Measurements from ENCODE around the gene APOL5. TPM values are rescaled to one million over a fixed set of nuclear protein-coding genes. Genes with fewer than 3 reads are reported as not detected.
A peak's percentile ranks its signal among the peaks of the same experiment; 100 is the strongest.
"Not testable (repeated sequence)": the region's sequence is repeated elsewhere in the genome, so short reads cannot be mapped to it uniquely, and the experiment has no call there.

APOL5 gene
- total and polyA plus RNA-seq, 2 experiments from 2014 or later, result not detected

GRCh38 chr22:35695202-35695601 is 22.5 kb upstream of the APOL5 start:
- Histone ChIP-seq H3K4me1 (ENCODE audit: insufficient read depth) (no peaks in the 10 kb centered on the region), H3K27ac (no peak overlapping the region), H3K9me3 (ENCODE audit: low read depth) (no peaks in the 10 kb centered on the region), H3K4me3 (no peak overlapping the region), H4K20me1 (ENCODE audit: insufficient read depth) (no peaks in the 10 kb centered on the region), H2AFZ (no peak overlapping the region), H3K27me3 (replicated peaks; ENCODE audit: insufficient read depth) (no peaks in the 10 kb centered on the region), H3K36me3 (ENCODE audit: low read depth) (no peaks in the 10 kb centered on the region), H3K4me2 (ENCODE audit: unreplicated experiment) (no peak overlapping the region), H3K9me2 (ENCODE audit: insufficient read depth) (no peaks in the 10 kb centered on the region), H3F3A (ENCODE audit: insufficient read depth) (no peaks in the 10 kb centered on the region), H3K79me2 (ENCODE audit: insufficient read depth) (no peaks in the 10 kb centered on the region), H3K9ac (no peak overlapping the region)
- in situ Hi-C loops (cut with MboI), result no loop called here
- WGBS, 2 experiments (ENCODE audit: low coverage in 1 of 2, low lambda C conversion rate in 2 of 2, missing lambda C conversion rate in 2 of 2), result 81 to 82% methylated on average over 13 of the region's 13 CpGs
- no peak for DNase-seq
- TF ChIP-seq EZH2 (IDR thresholded peaks at IDR 0.05; ENCODE audit: insufficient read depth, poor library complexity, severe bottlenecking), result no peak
- TF ChIP-seq EZH2phosphoT487 (IDR thresholded peaks at IDR 0.05; ENCODE audit: insufficient read depth, low read depth), result no peak

DNA sequence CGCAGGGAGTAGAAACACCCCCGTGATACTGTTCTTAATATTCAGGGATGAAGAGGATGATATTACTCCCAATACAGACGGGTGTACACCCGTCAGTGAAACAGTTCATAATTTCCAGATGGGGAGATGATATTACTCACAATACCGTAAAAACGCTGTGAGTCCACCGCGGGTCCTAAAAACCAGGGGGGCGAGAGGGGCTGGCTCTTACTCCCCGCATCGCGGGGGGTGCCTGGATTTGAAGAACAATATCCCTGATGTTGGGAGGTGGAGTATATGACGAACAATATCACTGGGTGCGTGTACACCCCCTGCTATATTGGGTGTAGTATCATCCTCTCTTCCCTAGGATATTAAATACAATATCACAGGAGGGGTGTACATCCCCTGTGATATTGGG is 20.5 kb upstream of the APOL5 start:
- DNase-seq, result no peak
- no peaks in the 10 kb centered on the region for H3K27me3 ChIP-seq (replicated peaks; ENCODE audit: insufficient read depth)
- in situ Hi-C loops (cut with MboI), result no loop called here
- H3K4me3 ChIP-seq, result no peak overlapping the region
- no peaks in the 10 kb centered on the region for H4K20me1 ChIP-seq (ENCODE audit: insufficient read depth)
- no peak overlapping the region for H3K27ac ChIP-seq
- no peaks in the 10 kb centered on the region for H3K79me2 ChIP-seq (ENCODE audit: insufficient read depth)
- H3K9me2 ChIP-seq (ENCODE audit: insufficient read depth), result no peaks in the 10 kb centered on the region
- H3K4me2 ChIP-seq (ENCODE audit: unreplicated experiment), result no peak overlapping the region
- H3K36me3 ChIP-seq (ENCODE audit: low read depth), result no peaks in the 10 kb centered on the region
- WGBS, 2 experiments (ENCODE audit: low coverage in 1 of 2, low lambda C conversion rate in 2 of 2, missing lambda C conversion rate in 2 of 2), result 76 to 83% methylated on average over 11 to 14 of the region's 14 CpGs
- TF ChIP-seq EZH2phosphoT487 (IDR thresholded peaks at IDR 0.05; ENCODE audit: insufficient read depth, low read depth) (no peak), EZH2 (IDR thresholded peaks at IDR 0.05; ENCODE audit: insufficient read depth, poor library complexity, severe bottlenecking) (no peak)
- H3K4me1 ChIP-seq (ENCODE audit: insufficient read depth), result no peaks in the 10 kb centered on the region
- no peaks in the 10 kb centered on the region for H3F3A ChIP-seq (ENCODE audit: insufficient read depth)
- no peak overlapping the region for H2AFZ ChIP-seq
- no peaks in the 10 kb centered on the region for H3K9me3 ChIP-seq (ENCODE audit: low read depth)
- H3K9ac ChIP-seq, result no peak overlapping the region

DNA sequence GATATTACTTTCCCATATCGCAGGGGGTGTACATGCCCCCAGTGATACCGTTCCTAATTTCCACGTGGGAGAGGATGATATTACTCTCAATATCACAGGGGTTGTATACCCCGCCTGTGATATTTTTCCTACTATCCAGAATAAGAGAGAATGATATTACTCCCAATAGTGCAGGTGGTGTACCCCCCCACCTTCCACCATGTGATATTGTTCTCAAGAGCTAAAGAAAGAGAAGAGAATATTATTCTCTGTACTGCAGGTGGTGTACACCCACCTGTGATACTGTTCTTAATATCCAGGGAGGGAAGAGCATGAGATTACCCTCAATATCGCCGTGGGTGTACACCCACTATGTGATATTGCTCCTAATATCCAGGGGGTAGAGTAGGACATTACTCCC is 17.8 kb upstream of the APOL5 start:
- H3K9me3 ChIP-seq (ENCODE audit: low read depth); DNase-seq; H2AFZ ChIP-seq; H3K4me2 ChIP-seq (ENCODE audit: unreplicated experiment); H3K36me3 ChIP-seq (ENCODE audit: low read depth); H3K27ac ChIP-seq; H3F3A ChIP-seq (ENCODE audit: insufficient read depth); H3K9me2 ChIP-seq (ENCODE audit: insufficient read depth); H3K4me1 ChIP-seq (ENCODE audit: insufficient read depth); H3K4me3 ChIP-seq; H3K9ac ChIP-seq; H3K27me3 ChIP-seq (replicated peaks; ENCODE audit: insufficient read depth); H3K79me2 ChIP-seq (ENCODE audit: insufficient read depth); H4K20me1 ChIP-seq (ENCODE audit: insufficient read depth); in situ Hi-C loops (cut with MboI): not testable (repeated sequence)
- WGBS, 2 experiments (ENCODE audit: low coverage in 1 of 2, low lambda C conversion rate in 2 of 2, missing lambda C conversion rate in 2 of 2), result 70 to 75% methylated on average over 2 to 6 of the region's 6 CpGs

- Histone ChIP-seq H3K9me2 (ENCODE audit: insufficient read depth) (no peaks in the 10 kb centered on the region), H3F3A (ENCODE audit: insufficient read depth) (peaks cover 5% of the 10 kb centered on the region), H3K79me2 (ENCODE audit: insufficient read depth) (no peaks in the 10 kb centered on the region), H3K27ac (no peak overlapping the region), H3K9ac (no peak overlapping the region), H3K4me3 (no peak overlapping the region), H3K9me3 (ENCODE audit: low read depth) (no peaks in the 10 kb centered on the region), H2AFZ (no peak overlapping the region), H3K4me2 (ENCODE audit: unreplicated experiment) (peak overlapping the region; percentile 16), H3K36me3 (ENCODE audit: low read depth) (no peaks in the 10 kb centered on the region), H3K4me1 (ENCODE audit: insufficient read depth) (peaks cover 12% of the 10 kb centered on the region; the same call in 1 of the 2 replicates), H3K27me3 (replicated peaks; ENCODE audit: insufficient read depth) (no peaks in the 10 kb centered on the region), H4K20me1 (ENCODE audit: insufficient read depth) (no peaks in the 10 kb centered on the region)
- 67 to 74% methylated on average over 7 of the region's 7 CpGs for WGBS, 2 experiments (ENCODE audit: low coverage in 1 of 2, low lambda C conversion rate in 2 of 2, missing lambda C conversion rate in 2 of 2)
- peak; percentile 4 for DNase-seq
- in situ Hi-C loops (cut with MboI), result no loop called here
- TF ChIP-seq EZH2phosphoT487 (IDR thresholded peaks at IDR 0.05; ENCODE audit: insufficient read depth, low read depth) (no peak), EZH2 (IDR thresholded peaks at IDR 0.05; ENCODE audit: insufficient read depth, poor library complexity, severe bottlenecking) (no peak)
Measured at GRCh38 chr22:35703861-35704584, 13.6 kb upstream of the APOL5 start.

DNA sequence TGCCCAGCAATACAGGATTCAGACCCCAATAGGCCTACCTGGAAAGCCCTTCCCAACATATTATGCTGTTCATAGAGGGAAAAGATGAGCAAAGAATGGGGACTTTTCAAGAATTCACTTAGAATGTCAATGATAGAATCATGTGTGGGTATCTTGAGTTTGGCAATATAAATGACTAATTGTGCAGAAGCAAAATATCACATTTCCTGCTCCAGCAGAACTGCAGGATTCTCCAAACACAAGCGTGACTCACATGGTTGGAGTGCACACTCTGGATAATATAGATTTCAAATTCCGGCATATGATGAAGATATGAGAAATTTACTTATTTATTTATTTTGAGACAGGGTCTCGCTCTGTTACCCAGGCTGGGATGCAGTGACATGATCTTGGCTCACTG is 12.5 kb upstream of the APOL5 start:
- no peak overlapping the region for H3K27ac ChIP-seq

More for the DNA sequence above, 12.5 kb upstream of the APOL5 start:
- no peak overlapping the region for H3K4me2 ChIP-seq (ENCODE audit: unreplicated experiment)
- 38 to 57% methylated on average over 3 of the region's 3 CpGs for WGBS, 2 experiments (ENCODE audit: low coverage in 1 of 2, low lambda C conversion rate in 2 of 2, missing lambda C conversion rate in 2 of 2)
- no peaks in the 10 kb centered on the region for H4K20me1 ChIP-seq (ENCODE audit: insufficient read depth)
- H3K9me3 ChIP-seq (ENCODE audit: low read depth), result no peaks in the 10 kb centered on the region
- in situ Hi-C loops (cut with MboI), result no loop called here
- DNase-seq, result peak; percentile 89
- H3F3A ChIP-seq (ENCODE audit: insufficient read depth), result peaks cover 5% of the 10 kb centered on the region
- no peaks in the 10 kb centered on the region for H3K9me2 ChIP-seq (ENCODE audit: insufficient read depth)
- H3K27me3 ChIP-seq (replicated peaks; ENCODE audit: insufficient read depth), result no peaks in the 10 kb centered on the region
- H2AFZ ChIP-seq, result no peak overlapping the region
- TF ChIP-seq EZH2 (IDR thresholded peaks at IDR 0.05; ENCODE audit: insufficient read depth, poor library complexity, severe bottlenecking), result no peak
- no peak for TF ChIP-seq EZH2phosphoT487 (IDR thresholded peaks at IDR 0.05; ENCODE audit: insufficient read depth, low read depth)
- no peaks in the 10 kb centered on the region for H3K36me3 ChIP-seq (ENCODE audit: low read depth)
- H3K9ac ChIP-seq, result no peak overlapping the region
- H3K4me3 ChIP-seq, result no peak overlapping the region
- H3K79me2 ChIP-seq (ENCODE audit: insufficient read depth), result no peaks in the 10 kb centered on the region
- H3K4me1 ChIP-seq (ENCODE audit: insufficient read depth), result peaks cover 12% of the 10 kb centered on the region; the same call in 1 of the 2 replicates

All from GM23248 (cell line).